ENCODE data around the gene DIPK1B. TPM values are rescaled to one million over a fixed set of nuclear protein-coding genes. Genes with fewer than 3 reads are reported as not detected.

DIPK1B gene
- total RNA-seq, 1 experiment from 2014 or later = 40.4 TPM

DNA sequence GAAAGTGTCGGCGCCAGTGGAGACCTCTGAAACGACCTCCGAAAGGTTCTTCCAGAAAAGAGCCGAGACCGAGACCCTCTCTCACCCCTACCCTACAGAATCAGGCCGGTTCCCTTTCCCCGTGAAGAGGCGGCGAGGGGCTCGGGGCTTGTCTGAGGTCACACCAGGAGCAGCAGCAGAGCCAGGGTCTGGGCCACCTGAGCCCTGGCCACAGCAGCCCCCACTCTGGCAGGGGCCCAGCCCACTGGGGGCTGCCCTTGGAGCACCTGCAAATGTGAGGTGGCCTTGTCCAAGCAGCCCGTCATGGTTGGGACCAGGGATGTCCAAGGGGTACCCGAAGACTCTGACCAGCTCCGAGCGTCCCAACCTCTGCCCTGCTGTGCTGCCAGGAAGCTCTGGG is 34.3 kb upstream of the DIPK1B start:
- H3K4me3 Mint-ChIP-seq (ENCODE audit: unreplicated experiment) = no peak overlapping the region
- no peak for DNase-seq
- no peak overlapping the region for H3K27ac Mint-ChIP-seq (ENCODE audit: unreplicated experiment)
- H3K27me3 Mint-ChIP-seq (ENCODE audit: insufficient read depth, unreplicated experiment) = no peaks in the 10 kb centered on the region
- peaks cover 17% of the 10 kb centered on the region for H3K36me3 Mint-ChIP-seq (ENCODE audit: insufficient read depth, unreplicated experiment)
- TF ChIP-seq, protein P1, sequence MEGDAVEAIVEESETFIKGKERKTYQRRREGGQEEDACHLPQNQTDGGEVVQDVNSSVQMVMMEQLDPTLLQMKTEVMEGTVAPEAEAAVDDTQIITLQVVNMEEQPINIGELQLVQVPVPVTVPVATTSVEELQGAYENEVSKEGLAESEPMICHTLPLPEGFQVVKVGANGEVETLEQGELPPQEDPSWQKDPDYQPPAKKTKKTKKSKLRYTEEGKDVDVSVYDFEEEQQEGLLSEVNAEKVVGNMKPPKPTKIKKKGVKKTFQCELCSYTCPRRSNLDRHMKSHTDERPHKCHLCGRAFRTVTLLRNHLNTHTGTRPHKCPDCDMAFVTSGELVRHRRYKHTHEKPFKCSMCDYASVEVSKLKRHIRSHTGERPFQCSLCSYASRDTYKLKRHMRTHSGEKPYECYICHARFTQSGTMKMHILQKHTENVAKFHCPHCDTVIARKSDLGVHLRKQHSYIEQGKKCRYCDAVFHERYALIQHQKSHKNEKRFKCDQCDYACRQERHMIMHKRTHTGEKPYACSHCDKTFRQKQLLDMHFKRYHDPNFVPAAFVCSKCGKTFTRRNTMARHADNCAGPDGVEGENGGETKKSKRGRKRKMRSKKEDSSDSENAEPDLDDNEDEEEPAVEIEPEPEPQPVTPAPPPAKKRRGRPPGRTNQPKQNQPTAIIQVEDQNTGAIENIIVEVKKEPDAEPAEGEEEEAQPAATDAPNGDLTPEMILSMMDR (IDR thresholded peaks at IDR 0.05; ENCODE audit: insufficient read depth in 1 of 2, low read depth in 1 of 2, low read length in 1 of 2, severe bottlenecking in 1 of 2, unreplicated experiment in 1 of 2) = no peak
- no peaks in the 10 kb centered on the region for H3K4me1 Mint-ChIP-seq (ENCODE audit: low read depth, unreplicated experiment)
- peaks cover 17% of the 10 kb centered on the region for H3K4me1 ChIP-seq
- H3K36me3 ChIP-seq (ENCODE audit: control insufficient read depth, insufficient read depth, low read length) = no peaks in the 10 kb centered on the region; the same call in 1 of the 2 replicates
- H3K4me3 ChIP-seq (ENCODE audit: low read depth, low read length) = no peak overlapping the region
- ChIA-PET POLR2A (no interaction called here), CTCF (no interaction called here)
- H3K27me3 ChIP-seq (replicated peaks; ENCODE audit: control insufficient read depth, insufficient read depth, low read length) = no peaks in the 10 kb centered on the region
- no peaks in the 10 kb centered on the region for H3K9me3 Mint-ChIP-seq (ENCODE audit: unreplicated experiment)
- no TSS peak for BruUV-seq (replicated peaks)
- H3K9me3 ChIP-seq = no peaks in the 10 kb centered on the region
- intact Hi-C loops (cut with micrococcal nuclease; ENCODE audit: unreplicated experiment) = no loop called here

- DNase-seq = no peak
- no peak overlapping the region for H3K27ac Mint-ChIP-seq (ENCODE audit: unreplicated experiment)
- POLR2A ChIA-PET = no interaction called here
These were observed 33.7 kb upstream of the DIPK1B start for GRCh38 chr9:136678624-136679023.

GRCh38 chr9:136679431-136679941 is 32.9 kb upstream of the DIPK1B start:
- H3K36me3 Mint-ChIP-seq (ENCODE audit: insufficient read depth, unreplicated experiment) = peaks cover 6% of the 10 kb centered on the region
- H3K4me1 Mint-ChIP-seq (ENCODE audit: low read depth, unreplicated experiment) = no peaks in the 10 kb centered on the region
- H3K4me1 ChIP-seq = peaks cover 17% of the 10 kb centered on the region
- ChIA-PET CTCF (no interaction called here), POLR2A (no interaction called here)
- no peak overlapping the region for H3K4me3 ChIP-seq (ENCODE audit: low read depth, low read length)
- H3K9me3 Mint-ChIP-seq (ENCODE audit: unreplicated experiment) = no peaks in the 10 kb centered on the region
- intact Hi-C loops (cut with micrococcal nuclease; ENCODE audit: unreplicated experiment) = no loop called here
- no peak overlapping the region for H3K27ac Mint-ChIP-seq (ENCODE audit: unreplicated experiment)
- H3K27me3 ChIP-seq (replicated peaks; ENCODE audit: control insufficient read depth, insufficient read depth, low read length) = no peaks in the 10 kb centered on the region
- H3K9me3 ChIP-seq = no peaks in the 10 kb centered on the region
- DNase-seq = no peak
- no peaks in the 10 kb centered on the region for H3K27me3 Mint-ChIP-seq (ENCODE audit: insufficient read depth, unreplicated experiment)
- no peak overlapping the region for H3K4me3 Mint-ChIP-seq (ENCODE audit: unreplicated experiment)
- TF ChIP-seq, protein P1 (IDR thresholded peaks at IDR 0.05; ENCODE audit: insufficient read depth in 1 of 2, low read depth in 1 of 2, low read length in 1 of 2, severe bottlenecking in 1 of 2, unreplicated experiment in 1 of 2) = no peak
- no TSS peak for BruUV-seq (replicated peaks)
- H3K36me3 ChIP-seq (ENCODE audit: control insufficient read depth, insufficient read depth, low read length) = no peaks in the 10 kb centered on the region; the same call in 1 of the 2 replicates

More at GRCh38 chr9:136678624-136679023, 33.7 kb upstream of the DIPK1B start:
- H3K27me3 ChIP-seq (replicated peaks; ENCODE audit: control insufficient read depth, insufficient read depth, low read length) = no peaks in the 10 kb centered on the region
- peaks cover 17% of the 10 kb centered on the region for H3K4me1 ChIP-seq
- BruUV-seq (replicated peaks) = no TSS peak
- CTCF ChIA-PET = interaction anchor here (0.9 kb wide), 1 partner anchor 8 kb away, joined by 3 read pairs; the partner anchor contains the start of gene AGPAT2
- H3K9me3 ChIP-seq = no peaks in the 10 kb centered on the region
- TF ChIP-seq, protein P1 (IDR thresholded peaks at IDR 0.05; ENCODE audit: insufficient read depth in 1 of 2, low read depth in 1 of 2, low read length in 1 of 2, severe bottlenecking in 1 of 2, unreplicated experiment in 1 of 2) = no peak
- Mint-ChIP-seq H3K4me3 (ENCODE audit: unreplicated experiment) (no peak overlapping the region), H3K4me1 (ENCODE audit: low read depth, unreplicated experiment) (no peaks in the 10 kb centered on the region), H3K36me3 (ENCODE audit: insufficient read depth, unreplicated experiment) (peaks cover 14% of the 10 kb centered on the region), H3K9me3 (ENCODE audit: unreplicated experiment) (no peaks in the 10 kb centered on the region), H3K27me3 (ENCODE audit: insufficient read depth, unreplicated experiment) (no peaks in the 10 kb centered on the region)
- no peaks in the 10 kb centered on the region; the same call in 1 of the 2 replicates for H3K36me3 ChIP-seq (ENCODE audit: control insufficient read depth, insufficient read depth, low read length)
- intact Hi-C loops (cut with micrococcal nuclease; ENCODE audit: unreplicated experiment) = no loop called here
- H3K4me3 ChIP-seq (ENCODE audit: low read depth, low read length) = no peak overlapping the region
